ENCODE data around the gene NIPAL3. TPM values are rescaled to one million over a fixed set of nuclear protein-coding genes. Genes with fewer than 3 reads are reported as not detected.

NIPAL3 gene
- total and polyA plus RNA-seq, 2 donors (not counting 3 experiments of a cell fraction or from before 2014, with no cell fraction given), result 15.5 to 16.0 TPM

GRCh38 chr1:24413350-24414163 is 2.0 kb upstream of the NIPAL3 start, which contains the start of gene STPG1:
TSS of gene STPG1 (minus strand) at chr1:24413782. CDS start at chr1:24401388, 12,394 bp downstream.
- no peaks in the 10 kb centered on the region for H3K79me2 ChIP-seq (ENCODE audit: control insufficient read depth, insufficient read depth, low read length)
- POLR2A ChIA-PET, result interaction anchor here (0.7 kb wide), 1 partner anchor 399 kb away, joined by 4 read pairs; no protein-coding TSS in a partner anchor

DNA sequence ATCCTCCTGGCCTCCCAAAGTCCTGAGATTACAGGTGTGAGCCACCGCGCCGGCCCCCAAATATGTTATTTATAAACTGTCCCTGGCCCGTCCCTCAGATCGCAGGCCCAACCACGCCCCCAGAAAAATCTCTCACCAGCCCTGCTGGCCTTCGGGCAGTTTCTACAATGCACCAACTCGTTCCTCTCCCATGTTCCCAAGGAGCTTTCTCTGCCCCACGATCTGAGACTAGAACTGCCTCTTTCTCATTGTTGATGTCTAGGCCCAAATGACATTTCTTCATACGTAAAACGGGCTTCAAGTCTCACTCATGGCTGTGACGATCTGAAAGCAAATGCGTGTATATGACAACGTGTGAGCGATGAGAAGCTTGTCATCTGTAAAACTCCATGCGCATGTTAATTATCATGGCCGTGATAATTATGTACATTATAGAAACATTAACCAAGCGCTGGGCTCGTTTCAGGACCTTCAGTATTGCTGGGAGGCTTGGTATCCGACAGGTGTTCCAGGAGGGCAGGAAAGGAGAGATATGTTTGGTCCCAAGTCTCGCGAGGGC is 748 bp upstream of the NIPAL3 start:
- Histone ChIP-seq H3K4me3 (replicated peaks in 1 of 3; ENCODE audit: insufficient read depth in 1 of 3, low read depth in 1 of 3, low read length in 3 of 3) (peak overlapping the region in 1 of 3 experiments; percentile 13), H4K20me1 (replicated peaks; ENCODE audit: control insufficient read depth, extremely low read depth, insufficient read depth, low read length) (no peaks in the 10 kb centered on the region), H3K79me2 (ENCODE audit: control insufficient read depth, insufficient read depth, low read length) (no peaks in the 10 kb centered on the region), H3K9me1 (replicated peaks; ENCODE audit: control insufficient read depth, extremely low read depth, insufficient read depth, low read length) (no peaks in the 10 kb centered on the region), H3K27me3 (ENCODE audit: control insufficient read depth in 2 of 2, insufficient read depth in 2 of 2, low read length in 2 of 2) (no peaks in the 10 kb centered on the region), H3K9me3 (replicated peaks; ENCODE audit: control insufficient read depth, insufficient read depth, low read length) (no peaks in the 10 kb centered on the region), H3K4me1 (ENCODE audit: control insufficient read depth, extremely low read depth, insufficient read depth, low read length) (peaks cover 21% of the 10 kb centered on the region), H3K36me3 (ENCODE audit: control insufficient read depth in 2 of 2, extremely low read depth in 1 of 2, insufficient read depth in 2 of 2, low read length in 2 of 2) (peaks cover 0 to 3% of the 10 kb centered on the region in 2 experiments), H2AFZ (ENCODE audit: low read depth, low read length) (peak overlapping the region; percentile 75), H3K9ac (replicated peaks; ENCODE audit: extremely low read depth, insufficient read depth, low read length) (no peak overlapping the region), H3K27ac (ENCODE audit: insufficient read depth, low read depth, low read length) (no peak overlapping the region), H3K4me2 (ENCODE audit: insufficient read depth, low read length) (peak overlapping the region; percentile 94)
- FAIRE-seq, result no peak
- TF ChIP-seq GATA2 (IDR thresholded peaks at IDR 0.05; ENCODE audit: insufficient read depth, insufficient read length, low read depth, low read length) (no peak), FOS (IDR thresholded peaks at IDR 0.05; ENCODE audit: borderline replicate concordance, insufficient read depth, low read length) (no peak), MAX (IDR thresholded peaks at IDR 0.05; ENCODE audit: insufficient read depth, insufficient read length) (no peak), POLR2A (IDR thresholded peaks at IDR 0.05; ENCODE audit: low read depth, low read length) (no peak), EZH2 (IDR thresholded peaks at IDR 0.05; ENCODE audit: borderline replicate concordance, low read depth, low read length, severe bottlenecking) (no peak), MYC (IDR thresholded peaks at IDR 0.05; ENCODE audit: low read depth, low read length) (no peak), POLR2AphosphoS5 (IDR thresholded peaks at IDR 0.05; ENCODE audit: insufficient read depth, low read depth, low read length) (no peak), JUN (IDR thresholded peaks at IDR 0.05; ENCODE audit: borderline replicate concordance, insufficient read depth, insufficient read length, low read depth) (no peak)
- TF ChIP-seq, protein P1, sequence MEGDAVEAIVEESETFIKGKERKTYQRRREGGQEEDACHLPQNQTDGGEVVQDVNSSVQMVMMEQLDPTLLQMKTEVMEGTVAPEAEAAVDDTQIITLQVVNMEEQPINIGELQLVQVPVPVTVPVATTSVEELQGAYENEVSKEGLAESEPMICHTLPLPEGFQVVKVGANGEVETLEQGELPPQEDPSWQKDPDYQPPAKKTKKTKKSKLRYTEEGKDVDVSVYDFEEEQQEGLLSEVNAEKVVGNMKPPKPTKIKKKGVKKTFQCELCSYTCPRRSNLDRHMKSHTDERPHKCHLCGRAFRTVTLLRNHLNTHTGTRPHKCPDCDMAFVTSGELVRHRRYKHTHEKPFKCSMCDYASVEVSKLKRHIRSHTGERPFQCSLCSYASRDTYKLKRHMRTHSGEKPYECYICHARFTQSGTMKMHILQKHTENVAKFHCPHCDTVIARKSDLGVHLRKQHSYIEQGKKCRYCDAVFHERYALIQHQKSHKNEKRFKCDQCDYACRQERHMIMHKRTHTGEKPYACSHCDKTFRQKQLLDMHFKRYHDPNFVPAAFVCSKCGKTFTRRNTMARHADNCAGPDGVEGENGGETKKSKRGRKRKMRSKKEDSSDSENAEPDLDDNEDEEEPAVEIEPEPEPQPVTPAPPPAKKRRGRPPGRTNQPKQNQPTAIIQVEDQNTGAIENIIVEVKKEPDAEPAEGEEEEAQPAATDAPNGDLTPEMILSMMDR (IDR thresholded peaks at IDR 0.05; ENCODE audit: extremely low read depth in 1 of 2, insufficient read depth in 1 of 2, low read depth in 1 of 2, low read length in 2 of 2), result no peak
- no peak for DNase-seq (ENCODE audit: low read depth, low spot score)
- intact Hi-C loops (cut with micrococcal nuclease), result loop anchor here (1.0 to 5.0 kb wide), 4 partner anchors 23 to 220 kb away; partner anchors contain the start of gene RCAN3
- POLR2A ChIA-PET, result interaction anchor here (1.2 kb wide), 1 partner anchor 22 kb away, joined by 6 read pairs; no protein-coding TSS in a partner anchor
- dilution Hi-C loops (cut with MboI; ENCODE audit: extremely low pct_ligation_motif_present, low sequenced_read_pairs), result no loop called here
- no TSS peak for BruUV-seq (replicated peaks)
- CTCF ChIA-PET, result interaction anchor here (0.8 to 10.3 kb wide), 10 partner anchors 10 to 417 kb away, joined by 3 to 134 read pairs (median 8); no protein-coding TSS in a partner anchor

More at GRCh38 chr1:24413350-24414163, 2.0 kb upstream of the NIPAL3 start, which contains the start of gene STPG1:
- CTCF ChIA-PET, result interaction anchor here (0.7 to 10.3 kb wide), 6 partner anchors 11 to 215 kb away, joined by 3 to 134 read pairs (median 4); no protein-coding TSS in a partner anchor
- Histone ChIP-seq H3K4me3 (replicated peaks in 1 of 3; ENCODE audit: insufficient read depth in 1 of 3, low read depth in 1 of 3, low read length in 3 of 3) (peak within 1 kb of the TSS; percentile 52 to 82 (median 69)), H3K27me3 (ENCODE audit: control insufficient read depth in 2 of 2, insufficient read depth in 2 of 2, low read length in 2 of 2) (no peaks in the 10 kb centered on the region), H3K9me1 (replicated peaks; ENCODE audit: control insufficient read depth, extremely low read depth, insufficient read depth, low read length) (no peaks in the 10 kb centered on the region), H3K36me3 (ENCODE audit: control insufficient read depth in 2 of 2, extremely low read depth in 1 of 2, insufficient read depth in 2 of 2, low read length in 2 of 2) (no peaks in the 10 kb centered on the region), H3K9ac (replicated peaks; ENCODE audit: extremely low read depth, insufficient read depth, low read length) (peak within 1 kb of the TSS; percentile 83), H3K9me3 (replicated peaks; ENCODE audit: control insufficient read depth, insufficient read depth, low read length) (no peaks in the 10 kb centered on the region), H3K4me1 (ENCODE audit: control insufficient read depth, extremely low read depth, insufficient read depth, low read length) (peaks cover 27% of the 10 kb centered on the region), H3K27ac (ENCODE audit: insufficient read depth, low read depth, low read length) (peak within 1 kb of the TSS; percentile 55), H3K4me2 (ENCODE audit: insufficient read depth, low read length) (peak within 1 kb of the TSS; percentile 82), H2AFZ (ENCODE audit: low read depth, low read length) (peak within 1 kb of the TSS; percentile 97), H4K20me1 (replicated peaks; ENCODE audit: control insufficient read depth, extremely low read depth, insufficient read depth, low read length) (no peaks in the 10 kb centered on the region)
- DNase-seq (ENCODE audit: low read depth, low spot score) (peak; percentile 92), FAIRE-seq (peak; percentile 94)
- intact Hi-C loops (cut with micrococcal nuclease) (loop anchor here (2.0 kb wide), 1 partner anchor 229 kb away; the partner anchor contains the start of gene SRRM1), dilution Hi-C loops (cut with MboI; ENCODE audit: extremely low pct_ligation_motif_present, low sequenced_read_pairs) (no loop called here)
- TF ChIP-seq FOS (IDR thresholded peaks at IDR 0.05; ENCODE audit: borderline replicate concordance, insufficient read depth, low read length) (no peak), MYC (IDR thresholded peaks at IDR 0.05; ENCODE audit: low read depth, low read length) (no peak), MAX (IDR thresholded peaks at IDR 0.05; ENCODE audit: insufficient read depth, insufficient read length) (no peak)
- BruUV-seq (replicated peaks), result TSS peak; percentile 57
